BJ (cell line): ENCODE results near the gene B4GAT1. TPM values are rescaled to one million over a fixed set of nuclear protein-coding genes. Genes with fewer than 3 reads are reported as not detected.

Experiments
- CTCF ChIA-PET: fragments of 350-600 bp; formaldehyde crosslinking; extraction: SDS; loops from one replicate; lab custom pipeline; 2021; ENCODE audit warnings: antibody characterized with exemption, inconsistent platforms; lab: Yijun Ruan, JAX
- POLR2A ChIA-PET: fragments of 300-600 bp; sonication (Branson Sonifier 250); formaldehyde crosslinking; extraction: SDS; loops from one replicate; lab custom pipeline; 2021; ENCODE audit warnings: antibody characterized with exemption; lab: Charles Lee
- DNase-seq: peaks from one replicate; pipeline ENCODE4 v3.0.0-alpha.2; 2011; ENCODE audit warnings: low read depth
- H3K27me3 ChIP-seq: 2 replicates; pipeline ENCODE4 v1.6.0; 2011; ENCODE audit warnings: low read length; ENCODE audit not compliant: control insufficient read depth, insufficient read depth
- H3K36me3 ChIP-seq: 2 replicates; pipeline ENCODE4 v1.5.1; 2011; ENCODE audit warnings: low read length; ENCODE audit not compliant: control insufficient read depth, insufficient read depth
- H3K4me3 ChIP-seq: 2 replicates; pipeline ENCODE4 v1.5.1; 2011; ENCODE audit warnings: low read depth, mild to moderate bottlenecking, control low read depth, low read length
- CTCF ChIP-seq: IDR thresholded peaks from 2 replicates; pipeline ENCODE4 v1.5.1; 2011; ENCODE audit warnings: low read depth, mild to moderate bottlenecking, control low read depth, inconsistent platforms, low read length, moderate library complexity; ENCODE audit not compliant: insufficient read depth
- polyA plus RNA-seq: library from polyadenylated mRNA; depleted of rRNA; stranded (reverse); fragments of >200 nt; gene quantifications from 2 replicates; pipeline ENCODE4 v1.2.3, GENCODE V29; 2011

B4GAT1 gene
- polyA plus RNA-seq, 1 experiment, result 16.8 TPM

DNA sequence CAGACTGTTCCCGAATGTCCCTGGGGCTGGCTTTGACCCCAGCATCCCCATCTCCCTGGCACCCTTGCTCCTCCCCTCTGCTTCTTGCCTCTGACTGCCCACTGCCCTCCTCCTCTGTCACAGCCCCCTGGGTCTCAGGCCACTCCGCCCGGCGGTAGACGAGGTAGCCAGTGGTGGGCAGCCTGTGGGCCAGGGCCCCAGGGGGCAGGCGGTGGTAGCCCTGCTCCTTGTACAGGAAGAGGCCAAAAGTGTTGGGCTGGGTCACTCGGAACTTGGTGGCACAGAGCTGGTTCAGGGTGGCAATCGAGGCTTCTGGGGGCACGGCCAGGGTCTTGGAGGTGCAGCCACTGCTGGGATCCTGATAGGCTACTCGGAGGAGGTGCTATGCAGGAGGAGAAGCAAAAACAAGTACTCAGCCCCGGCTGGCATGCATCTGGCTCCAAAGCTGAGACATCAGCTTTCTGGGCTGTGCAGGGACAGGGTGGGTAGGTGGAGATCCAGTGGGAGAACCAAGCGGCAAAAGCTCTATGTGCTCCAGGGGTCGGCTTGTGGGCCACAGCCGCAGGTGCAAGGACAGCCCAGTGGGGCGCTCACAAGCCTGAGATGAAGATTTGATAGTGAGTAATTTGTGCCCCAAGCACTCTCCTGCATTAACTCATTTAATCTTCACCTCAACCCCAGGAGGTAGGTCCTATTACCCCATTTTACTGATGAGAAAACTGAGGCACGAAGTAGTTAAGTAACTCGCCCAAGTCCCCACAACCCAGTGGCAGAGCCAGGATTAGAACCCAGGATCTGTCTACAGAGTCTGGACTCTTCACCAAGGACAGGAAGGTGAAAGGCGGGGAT is 14.8 kb downstream of the B4GAT1 start:
- H3K4me3 ChIP-seq, result no peak overlapping the region
- H3K27me3 ChIP-seq, result no peaks in the 10 kb centered on the region
- DNase-seq, result no peak
- POLR2A ChIA-PET, result no interaction called here
- H3K36me3 ChIP-seq, result peaks cover 24% of the 10 kb centered on the region
- CTCF ChIA-PET, result interaction anchor here (0.9 to 8.7 kb wide), 4 partner anchors 15 to 54 kb away, joined by 3 to 201 read pairs (median 22); partner anchors contain the start of gene CD248
- TF ChIP-seq CTCF, result no peak

GRCh38 chr11:66331542-66332370 is 15.7 kb downstream of the B4GAT1 start:
- POLR2A ChIA-PET, result no interaction called here
- H3K4me3 ChIP-seq, result no peak overlapping the region
- no peak for DNase-seq

GRCh38 chr11:66330931-66331330 is 16.5 kb downstream of the B4GAT1 start:
- ChIA-PET POLR2A (no interaction called here), CTCF (interaction anchor here (1.4 to 8.7 kb wide), 3 partner anchors 13 to 55 kb away, joined by 7 to 201 read pairs (median 28); partner anchors contain the start of gene CD248)
- no peak for TF ChIP-seq CTCF
- H3K27me3 ChIP-seq, result no peaks in the 10 kb centered on the region
- H3K4me3 ChIP-seq, result no peak overlapping the region
- peaks cover 24% of the 10 kb centered on the region for H3K36me3 ChIP-seq
- DNase-seq, result no peak

More at GRCh38 chr11:66331542-66332370, 15.7 kb downstream of the B4GAT1 start:
- CTCF ChIA-PET, result interaction anchor here (0.9 to 8.7 kb wide), 3 partner anchors 14 to 54 kb away, joined by 3 to 201 read pairs (median 28); partner anchors contain the start of gene CD248
- H3K36me3 ChIP-seq, result peaks cover 24% of the 10 kb centered on the region
- no peaks in the 10 kb centered on the region for H3K27me3 ChIP-seq
- no peak for TF ChIP-seq CTCF

GRCh38 chr11:66329165-66329673 is 18.2 kb downstream of the B4GAT1 start:
- H3K4me3 ChIP-seq, result no peak overlapping the region
- TF ChIP-seq CTCF, result no peak
- no peaks in the 10 kb centered on the region for H3K27me3 ChIP-seq
- ChIA-PET POLR2A (interaction anchor here (0.5 kb wide), 2 partner anchors 14 to 17 kb away, joined by 3 to 4 read pairs; no protein-coding TSS in a partner anchor), CTCF (interaction anchor here (1.4 to 8.7 kb wide), 3 partner anchors 11 to 57 kb away, joined by 7 to 201 read pairs (median 28); partner anchors contain the start of gene CD248)
- DNase-seq, result no peak
- peaks cover 22% of the 10 kb centered on the region for H3K36me3 ChIP-seq
